ENCODE data around the gene MBLAC1. TPM values are rescaled to one million over a fixed set of nuclear protein-coding genes. Genes with fewer than 3 reads are reported as not detected.

Gene MBLAC1
- total RNA-seq, 1 donor from 2014 or later: 2.8 TPM

GRCh38 chr7:100100420-100101015, 26.2 kb upstream of the MBLAC1 start:
- Mint-ChIP-seq H3K9me3 (no peaks in the 10 kb centered on the region), H3K36me3 (peaks cover 37% of the 10 kb centered on the region)

GRCh38 chr7:100101016-100101862, 25.5 kb upstream of the MBLAC1 start, which contains the start of the genes AP4M1 and MCM7:
Gene AP4M1 (plus strand): TSS chr7:100101643. CDS start chr7:100101715, 72 bp downstream.
Gene MCM7 (minus strand): TSS chr7:100101397. CDS start chr7:100101294, 103 bp downstream.
- H3K36me3 Mint-ChIP-seq: peaks cover 31% of the 10 kb centered on the region
- no peaks in the 10 kb centered on the region for H3K27me3 Mint-ChIP-seq
- H3K9me3 Mint-ChIP-seq: no peaks in the 10 kb centered on the region
- TF ChIP-seq CTCF (conservative IDR thresholded peaks at IDR 0.05): no peak
- H3K27ac Mint-ChIP-seq: peak within 1 kb of the TSS; percentile 98
- H3K4me3 Mint-ChIP-seq: peak within 1 kb of the TSS; percentile 96
- peaks cover 32% of the 10 kb centered on the region for H3K4me1 Mint-ChIP-seq (ENCODE audit: unreplicated experiment)
- DNase-seq (ENCODE audit: extremely low spot score, unreplicated experiment): peak; percentile 99

More at GRCh38 chr7:100100420-100101015, 26.2 kb upstream of the MBLAC1 start:
- peaks cover 37% of the 10 kb centered on the region for H3K4me1 Mint-ChIP-seq (ENCODE audit: unreplicated experiment)
- DNase-seq (ENCODE audit: extremely low spot score, unreplicated experiment): peak; percentile 97
- peak overlapping the region; percentile 98 for H3K27ac Mint-ChIP-seq
- TF ChIP-seq CTCF (conservative IDR thresholded peaks at IDR 0.05): no peak
- peak overlapping the region; percentile 96 for H3K4me3 Mint-ChIP-seq
- H3K27me3 Mint-ChIP-seq: no peaks in the 10 kb centered on the region

- peak overlapping the region; percentile 98 for H3K27ac Mint-ChIP-seq
- peak overlapping the region; percentile 96 for H3K4me3 Mint-ChIP-seq
- H3K27me3 Mint-ChIP-seq: no peaks in the 10 kb centered on the region
- TF ChIP-seq CTCF (conservative IDR thresholded peaks at IDR 0.05): no peak
- peaks cover 23% of the 10 kb centered on the region for H3K36me3 Mint-ChIP-seq
- no peaks in the 10 kb centered on the region for H3K9me3 Mint-ChIP-seq
- no peak for DNase-seq (ENCODE audit: extremely low spot score, unreplicated experiment)
- peaks cover 26% of the 10 kb centered on the region for H3K4me1 Mint-ChIP-seq (ENCODE audit: unreplicated experiment)
Measured at GRCh38 chr7:100102950-100103840, 23.6 kb upstream of the MBLAC1 start.

- Mint-ChIP-seq H3K27ac (no peak overlapping the region), H3K9me3 (no peaks in the 10 kb centered on the region), H3K4me3 (no peak overlapping the region), H3K27me3 (no peaks in the 10 kb centered on the region), H3K4me1 (ENCODE audit: unreplicated experiment) (peaks cover 8% of the 10 kb centered on the region), H3K36me3 (peaks cover 4% of the 10 kb centered on the region)
- no peak for TF ChIP-seq CTCF (conservative IDR thresholded peaks at IDR 0.05)
- no peak for DNase-seq (ENCODE audit: extremely low spot score, unreplicated experiment)
Measured at GRCh38 chr7:100105534-100105933, 21.2 kb upstream of the MBLAC1 start.

- Mint-ChIP-seq H3K4me1 (ENCODE audit: unreplicated experiment) (peaks cover 8% of the 10 kb centered on the region), H3K27me3 (no peaks in the 10 kb centered on the region), H3K36me3 (peaks cover 7% of the 10 kb centered on the region), H3K4me3 (no peak overlapping the region), H3K27ac (no peak overlapping the region), H3K9me3 (no peaks in the 10 kb centered on the region)
- DNase-seq (ENCODE audit: extremely low spot score, unreplicated experiment): no peak
- TF ChIP-seq CTCF (conservative IDR thresholded peaks at IDR 0.05): no peak
Measured at GRCh38 chr7:100106633-100107032, 20.1 kb upstream of the MBLAC1 start.
